Fibroblast of mammary gland (primary cell): ENCODE measurements around the gene APBB2.

Source experiments
- DNase-seq: peaks from one replicate; pipeline ENCODE4 v3.0.0-alpha.2; 2010; ENCODE audit warnings: low read depth
- H3K4me3 ChIP-seq: 2 replicates; pipeline ENCODE4 v1.5.1; 2011; ENCODE audit warnings: low read depth, mild to moderate bottlenecking, low read length, moderate library complexity; ENCODE audit not compliant: control insufficient read depth
- TF ChIP-seq, protein P1 (sequence below): conservative IDR thresholded peaks from 2 replicates; pipeline ENCODE4 v1.5.1; 2011; ENCODE audit warnings: low read depth, low read length, inconsistent platforms; ENCODE audit not compliant: control insufficient read depth, insufficient read depth

The APBB2 gene

GRCh38 chr4:40933272-40934053, 280.9 kb downstream of the APBB2 start:
- DNase-seq, result peak; percentile 41
- H3K4me3 ChIP-seq, result no peak overlapping the region
- TF ChIP-seq, protein P1, sequence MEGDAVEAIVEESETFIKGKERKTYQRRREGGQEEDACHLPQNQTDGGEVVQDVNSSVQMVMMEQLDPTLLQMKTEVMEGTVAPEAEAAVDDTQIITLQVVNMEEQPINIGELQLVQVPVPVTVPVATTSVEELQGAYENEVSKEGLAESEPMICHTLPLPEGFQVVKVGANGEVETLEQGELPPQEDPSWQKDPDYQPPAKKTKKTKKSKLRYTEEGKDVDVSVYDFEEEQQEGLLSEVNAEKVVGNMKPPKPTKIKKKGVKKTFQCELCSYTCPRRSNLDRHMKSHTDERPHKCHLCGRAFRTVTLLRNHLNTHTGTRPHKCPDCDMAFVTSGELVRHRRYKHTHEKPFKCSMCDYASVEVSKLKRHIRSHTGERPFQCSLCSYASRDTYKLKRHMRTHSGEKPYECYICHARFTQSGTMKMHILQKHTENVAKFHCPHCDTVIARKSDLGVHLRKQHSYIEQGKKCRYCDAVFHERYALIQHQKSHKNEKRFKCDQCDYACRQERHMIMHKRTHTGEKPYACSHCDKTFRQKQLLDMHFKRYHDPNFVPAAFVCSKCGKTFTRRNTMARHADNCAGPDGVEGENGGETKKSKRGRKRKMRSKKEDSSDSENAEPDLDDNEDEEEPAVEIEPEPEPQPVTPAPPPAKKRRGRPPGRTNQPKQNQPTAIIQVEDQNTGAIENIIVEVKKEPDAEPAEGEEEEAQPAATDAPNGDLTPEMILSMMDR, result no peak

GRCh38 chr4:40931841-40932240, 282.5 kb downstream of the APBB2 start:
- DNase-seq, result no peak
- TF ChIP-seq, protein P1, result no peak
- H3K4me3 ChIP-seq, result no peak overlapping the region

GRCh38 chr4:40931238-40931637, 283.1 kb downstream of the APBB2 start:
- H3K4me3 ChIP-seq, result no peak overlapping the region

DNA sequence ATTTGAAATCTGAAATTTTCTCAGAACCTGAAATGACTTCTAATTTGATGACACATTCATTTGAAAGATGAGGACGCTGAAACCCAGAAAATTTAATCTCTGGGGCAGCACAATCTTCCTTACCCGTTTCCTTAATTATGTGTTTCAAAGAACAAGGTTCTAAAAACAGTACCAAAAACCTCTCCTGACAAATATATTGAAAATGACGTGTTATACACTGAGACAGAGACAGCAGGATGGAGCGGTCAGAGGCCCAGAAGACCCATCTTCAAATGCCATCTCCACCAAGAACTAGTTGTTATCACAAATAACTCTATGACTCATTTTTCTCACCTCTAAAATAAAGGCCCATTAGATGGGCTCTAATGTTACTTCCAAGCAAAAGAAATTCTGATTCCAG, 287.3 kb downstream of the APBB2 start:
- TF ChIP-seq, protein P1, result no peak
- no peak overlapping the region for H3K4me3 ChIP-seq
- DNase-seq, result no peak

More at GRCh38 chr4:40931238-40931637, 283.1 kb downstream of the APBB2 start:
- no peak for DNase-seq
- TF ChIP-seq, protein P1, result no peak

DNA sequence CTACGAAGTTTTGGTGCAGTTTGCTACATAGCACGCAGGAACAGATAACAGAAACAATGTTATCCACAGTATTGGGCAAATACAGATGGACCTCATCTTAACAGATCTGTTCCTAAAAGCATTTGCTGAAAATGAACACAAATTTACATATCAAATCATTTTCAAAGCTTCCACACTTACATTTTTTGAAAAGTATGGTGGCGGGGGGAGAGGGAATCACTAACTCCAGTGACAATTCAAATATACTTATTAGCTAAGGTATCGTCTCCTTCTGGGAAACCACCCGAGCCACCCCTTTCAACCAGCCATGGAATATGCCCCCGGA, 289.6 kb downstream of the APBB2 start:
- H3K4me3 ChIP-seq, result no peak overlapping the region
- no peak for DNase-seq
- TF ChIP-seq, protein P1, result no peak

DNA sequence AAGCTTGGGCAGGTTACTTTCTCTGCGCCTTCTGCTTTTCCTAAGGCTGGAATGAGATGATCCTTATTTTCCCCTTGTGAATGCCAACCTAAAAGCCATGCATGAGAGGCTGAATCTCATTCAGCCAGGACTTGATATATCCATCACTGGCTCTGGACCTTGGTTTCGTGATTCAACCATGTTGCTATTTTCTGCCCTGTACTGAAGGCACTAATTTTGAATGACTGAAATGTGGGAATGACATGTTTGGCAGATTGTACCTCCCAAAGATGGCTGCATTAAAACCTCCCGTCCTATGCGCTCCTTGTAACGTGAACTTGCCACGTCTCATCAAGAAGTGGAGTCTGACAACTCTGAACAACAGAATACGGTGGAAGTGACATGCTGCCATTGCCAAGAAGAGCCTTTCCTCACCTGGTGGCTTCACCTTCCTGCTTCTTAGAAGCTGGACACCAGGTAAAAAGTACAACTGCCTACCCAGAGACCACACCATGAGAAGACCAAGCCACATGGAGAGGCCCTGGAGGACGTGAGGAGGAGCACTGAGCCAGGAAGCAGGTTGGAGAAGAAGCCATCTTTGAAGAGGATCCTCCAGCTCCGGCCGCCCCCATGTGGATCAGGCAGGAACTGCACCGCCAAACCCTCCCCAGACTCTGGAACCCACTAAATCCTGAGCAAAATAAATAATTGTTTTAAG, 290.1 kb downstream of the APBB2 start:
- TF ChIP-seq, protein P1, result peak; percentile 97
- H3K4me3 ChIP-seq, result no peak overlapping the region
- DNase-seq, result peak; percentile 60
